ENCODE measurements around the gene ZFP91. TPM values are rescaled to one million over a fixed set of nuclear protein-coding genes. Genes with fewer than 3 reads are reported as not detected.

Gene ZFP91
- total RNA-seq, 1 donor from 2014 or later: 52.0 TPM

DNA sequence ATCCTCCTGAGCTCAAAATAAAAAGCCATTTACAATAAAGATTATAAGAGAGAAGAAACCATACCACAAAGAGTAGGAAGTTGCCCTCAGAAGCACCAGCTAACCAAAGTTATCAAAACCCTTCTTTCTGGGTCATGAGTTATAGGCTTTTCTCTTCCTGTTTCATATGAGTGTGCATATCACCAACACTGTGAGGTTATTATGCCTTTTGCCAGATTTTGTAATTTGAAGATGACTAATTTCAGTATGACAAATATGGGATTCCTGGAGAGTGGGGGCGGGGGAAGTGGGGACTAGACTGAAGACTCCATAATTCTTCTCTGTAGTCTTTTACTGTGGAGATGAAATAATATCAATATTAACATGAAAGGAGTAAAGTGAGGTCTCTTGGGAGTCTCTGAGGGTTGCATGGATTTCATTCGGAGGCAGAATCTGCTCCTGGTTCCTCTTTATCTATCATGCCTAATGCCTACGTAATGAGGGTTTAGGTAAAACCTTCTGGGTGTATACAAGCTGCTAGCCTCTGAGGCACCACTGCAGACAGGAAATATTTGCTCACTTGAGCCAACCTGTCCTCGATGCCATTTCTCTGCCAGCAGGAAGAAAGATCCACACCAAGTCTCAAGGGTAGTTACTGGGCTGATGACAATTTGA lies 5.3 kb upstream of the ZFP91 start:
- Histone ChIP-seq H3K27me3 (no peaks in the 10 kb centered on the region), H3K79me2 (ENCODE audit: low read depth) (peaks cover 15% of the 10 kb centered on the region), H4K20me1 (ENCODE audit: low read depth) (no peaks in the 10 kb centered on the region), H3F3A (ENCODE audit: low read depth) (peaks cover 13% of the 10 kb centered on the region), H3K9ac (no peak overlapping the region), H2AFZ (replicated peaks) (no peak overlapping the region), H3K4me2 (no peak overlapping the region), H3K4me3 (no peak overlapping the region), H3K27ac (no peak overlapping the region), H3K4me1 (peaks cover 8% of the 10 kb centered on the region), H3K36me3 (no peaks in the 10 kb centered on the region), H3K9me3 (ENCODE audit: low read depth) (no peaks in the 10 kb centered on the region)
- H3K4me1 Mint-ChIP-seq: peaks cover 8% of the 10 kb centered on the region
- H3K4me3 Mint-ChIP-seq: no peak overlapping the region
- H3K27ac Mint-ChIP-seq: no peak overlapping the region
- DNase-seq (ENCODE audit: low spot score): no peak
- TF ChIP-seq EZH2phosphoT487 (IDR thresholded peaks at IDR 0.05): no peak
- no peak for TF ChIP-seq EZH2 (IDR thresholded peaks at IDR 0.05)
- TF ChIP-seq, protein P1, sequence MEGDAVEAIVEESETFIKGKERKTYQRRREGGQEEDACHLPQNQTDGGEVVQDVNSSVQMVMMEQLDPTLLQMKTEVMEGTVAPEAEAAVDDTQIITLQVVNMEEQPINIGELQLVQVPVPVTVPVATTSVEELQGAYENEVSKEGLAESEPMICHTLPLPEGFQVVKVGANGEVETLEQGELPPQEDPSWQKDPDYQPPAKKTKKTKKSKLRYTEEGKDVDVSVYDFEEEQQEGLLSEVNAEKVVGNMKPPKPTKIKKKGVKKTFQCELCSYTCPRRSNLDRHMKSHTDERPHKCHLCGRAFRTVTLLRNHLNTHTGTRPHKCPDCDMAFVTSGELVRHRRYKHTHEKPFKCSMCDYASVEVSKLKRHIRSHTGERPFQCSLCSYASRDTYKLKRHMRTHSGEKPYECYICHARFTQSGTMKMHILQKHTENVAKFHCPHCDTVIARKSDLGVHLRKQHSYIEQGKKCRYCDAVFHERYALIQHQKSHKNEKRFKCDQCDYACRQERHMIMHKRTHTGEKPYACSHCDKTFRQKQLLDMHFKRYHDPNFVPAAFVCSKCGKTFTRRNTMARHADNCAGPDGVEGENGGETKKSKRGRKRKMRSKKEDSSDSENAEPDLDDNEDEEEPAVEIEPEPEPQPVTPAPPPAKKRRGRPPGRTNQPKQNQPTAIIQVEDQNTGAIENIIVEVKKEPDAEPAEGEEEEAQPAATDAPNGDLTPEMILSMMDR (IDR thresholded peaks at IDR 0.05): no peak
- peaks cover 5% of the 10 kb centered on the region for H3K27me3 Mint-ChIP-seq (ENCODE audit: insufficient read depth, low read depth)
- H3K36me3 Mint-ChIP-seq: peaks cover 4% of the 10 kb centered on the region
- no peaks in the 10 kb centered on the region for H3K9me3 Mint-ChIP-seq

DNA sequence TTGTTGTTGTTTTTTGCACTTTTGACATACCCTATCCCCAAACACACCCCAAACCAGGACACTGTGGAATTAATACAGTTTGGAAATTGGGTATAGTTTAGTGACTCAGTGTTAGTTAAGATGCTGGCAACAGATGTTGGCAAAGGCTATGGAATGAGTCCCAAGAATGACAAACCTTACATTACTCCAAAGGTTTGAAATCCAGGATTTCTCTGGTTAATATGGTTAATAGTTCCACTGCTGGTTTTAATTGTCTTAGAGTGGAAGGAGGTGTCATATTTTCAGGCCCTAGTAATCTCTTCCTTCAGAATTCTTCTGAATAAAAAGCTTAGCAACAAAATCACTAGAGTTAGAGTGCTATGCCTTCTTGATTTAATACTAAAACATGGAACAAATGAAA lies 4.0 kb upstream of the ZFP91 start:
- H3K4me3 Mint-ChIP-seq: no peak overlapping the region
- H3K4me1 Mint-ChIP-seq: peaks cover 8% of the 10 kb centered on the region
- Histone ChIP-seq H3K9me3 (ENCODE audit: low read depth) (no peaks in the 10 kb centered on the region), H3K4me1 (peaks cover 8% of the 10 kb centered on the region), H3K27ac (no peak overlapping the region), H3K79me2 (ENCODE audit: low read depth) (peaks cover 24% of the 10 kb centered on the region), H3K4me3 (no peak overlapping the region), H2AFZ (replicated peaks) (no peak overlapping the region), H3K4me2 (no peak overlapping the region), H3K36me3 (no peaks in the 10 kb centered on the region), H4K20me1 (ENCODE audit: low read depth) (peaks cover 3% of the 10 kb centered on the region), H3K27me3 (no peaks in the 10 kb centered on the region), H3K9ac (no peak overlapping the region), H3F3A (ENCODE audit: low read depth) (peaks cover 22% of the 10 kb centered on the region)
- TF ChIP-seq EZH2phosphoT487 (IDR thresholded peaks at IDR 0.05) (no peak), EZH2 (IDR thresholded peaks at IDR 0.05) (no peak)
- TF ChIP-seq, protein P1 (IDR thresholded peaks at IDR 0.05): no peak
- H3K36me3 Mint-ChIP-seq: peaks cover 6% of the 10 kb centered on the region
- H3K9me3 Mint-ChIP-seq: no peaks in the 10 kb centered on the region
- no peak for DNase-seq (ENCODE audit: low spot score)
- H3K27me3 Mint-ChIP-seq (ENCODE audit: insufficient read depth, low read depth): peaks cover 6% of the 10 kb centered on the region
- H3K27ac Mint-ChIP-seq: no peak overlapping the region

DNA sequence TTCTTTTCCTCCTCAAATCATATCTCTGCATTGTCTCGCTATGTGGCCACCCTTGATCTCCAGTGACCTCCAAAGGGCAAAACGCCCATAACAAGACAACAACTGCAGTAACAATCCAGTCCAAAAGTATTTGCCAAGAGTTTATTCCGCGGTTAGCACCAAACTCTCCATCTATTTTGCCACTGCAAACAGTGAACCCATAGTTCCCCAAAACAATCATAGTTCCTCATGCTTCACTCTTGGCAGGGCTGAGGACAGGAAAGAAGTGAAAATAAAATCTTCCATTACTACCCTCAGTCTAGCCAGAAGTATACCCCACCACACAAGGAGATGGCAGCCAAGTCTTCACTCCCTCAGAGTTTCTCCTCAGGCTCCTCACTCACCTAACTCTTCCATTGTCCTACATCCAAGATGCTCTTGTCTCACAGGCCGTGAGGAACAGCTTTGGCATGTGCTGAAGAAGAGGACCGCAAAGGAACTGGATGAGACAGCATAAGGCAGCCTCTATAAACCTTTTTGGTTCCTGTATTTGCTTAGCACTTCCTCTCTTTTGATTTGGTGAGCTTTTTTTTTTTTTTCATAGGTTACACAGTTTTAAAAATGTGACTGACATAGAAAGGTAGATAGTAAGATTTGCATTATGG lies 3.4 kb upstream of the ZFP91 start, which contains the start of gene LPXN:
Gene LPXN (minus strand): TSS at position 480 of the 644 bp plus-strand sequence. CDS start 84 bp downstream, at position 396.
- H3K27me3 Mint-ChIP-seq (ENCODE audit: insufficient read depth, low read depth): peaks cover 6% of the 10 kb centered on the region
- peaks cover 13% of the 10 kb centered on the region for H3K4me1 ChIP-seq
- H3K9ac ChIP-seq: no peak within 1 kb of the TSS
- H3K27ac ChIP-seq: no peak within 1 kb of the TSS
- no peaks in the 10 kb centered on the region for H3K27me3 ChIP-seq
- no peak within 1 kb of the TSS for H2AFZ ChIP-seq (replicated peaks)
- TF ChIP-seq EZH2phosphoT487 (IDR thresholded peaks at IDR 0.05) (no peak), EZH2 (IDR thresholded peaks at IDR 0.05) (no peak)
- TF ChIP-seq, protein P1 (IDR thresholded peaks at IDR 0.05): no peak
- peak within 1 kb of the TSS; percentile 79 for H3K4me2 ChIP-seq
- H3K9me3 Mint-ChIP-seq: no peaks in the 10 kb centered on the region
- H3K4me1 Mint-ChIP-seq: peaks cover 12% of the 10 kb centered on the region
- H3K4me3 ChIP-seq: peak within 1 kb of the TSS; percentile 98
- peaks cover 30% of the 10 kb centered on the region for H3K79me2 ChIP-seq (ENCODE audit: low read depth)
- H3K9me3 ChIP-seq (ENCODE audit: low read depth): no peaks in the 10 kb centered on the region
- DNase-seq (ENCODE audit: low spot score): no peak
- H3K36me3 Mint-ChIP-seq: peaks cover 3% of the 10 kb centered on the region
- peak within 1 kb of the TSS; percentile 21 for H3K4me3 Mint-ChIP-seq
- H3K27ac Mint-ChIP-seq: no peak within 1 kb of the TSS
- no peaks in the 10 kb centered on the region for H3K36me3 ChIP-seq
- peaks cover 9% of the 10 kb centered on the region for H4K20me1 ChIP-seq (ENCODE audit: low read depth)
- peaks cover 24% of the 10 kb centered on the region for H3F3A ChIP-seq (ENCODE audit: low read depth)
